OCI-LY7 (cell line): Measurements from ENCODE around the gene KIF6. TPM values are rescaled to one million over a fixed set of nuclear protein-coding genes. Genes with fewer than 3 reads are reported as not detected.
"Not testable (repeated sequence)": the region's sequence is repeated elsewhere in the genome, so short reads cannot be mapped to it uniquely, and the experiment has no call there.

Experiments
- BruUV-seq: library from RNA; stranded (reverse); fragments of 400-500 nt; replicated peaks from 2 replicates; lab custom pipeline; 2021; lab: Mats Ljungman, UMichigan
- CTCF ChIA-PET: fragments of 300-600 bp; sonication (Branson Sonifier 250); formaldehyde crosslinking; loops from one replicate; lab custom pipeline; 2022; ENCODE audit warnings: antibody characterized with exemption; ENCODE audit not compliant: unreplicated experiment; lab: Charles Lee
- POLR2A ChIA-PET: fragments of 300-600 bp; sonication (Branson Sonifier 250); formaldehyde crosslinking; loops from one replicate; lab custom pipeline; 2022; ENCODE audit warnings: antibody characterized with exemption; lab: Charles Lee
- DNase-seq: peaks from one replicate; pipeline ENCODE4 v3.0.0-alpha.2; 2015; ENCODE audit warnings: low spot score
- H2AFZ ChIP-seq: fragments of 200-600 bp; sonication (generic), shearing (Covaris generic); 2 replicates; pipeline ENCODE4 v1.6.1; 2014; ENCODE audit warnings: mild to moderate bottlenecking, antibody characterized with exemption, low read length, moderate library complexity
- H3K27ac ChIP-seq: fragments of 200-600 bp; sonication (generic); 2 replicates; pipeline ENCODE4 v1.5.1; 2014; ENCODE audit warnings: mixed run types, low read depth, mild to moderate bottlenecking, moderate library complexity, low read length, inconsistent platforms; ENCODE audit not compliant: poor library complexity, severe bottlenecking
- H3K36me3 ChIP-seq: fragments of 200-600 bp; sonication (generic); 2 replicates; pipeline ENCODE4 v1.6.1; 2014; ENCODE audit warnings: mild to moderate bottlenecking, antibody characterized with exemption, low read length, moderate library complexity, mixed read lengths; ENCODE audit not compliant: insufficient read depth
- H3K4me1 ChIP-seq: fragments of 200-600 bp; sonication (generic); 2 replicates; pipeline ENCODE4 v1.5.1; 2014; ENCODE audit warnings: mild to moderate bottlenecking, low read length; ENCODE audit not compliant: insufficient read depth, poor library complexity, severe bottlenecking
- H3K4me2 ChIP-seq: fragments of 200-600 bp; sonication (generic); 2 replicates; pipeline ENCODE4 v1.6.1; 2014; ENCODE audit warnings: mild to moderate bottlenecking, low read length
- H3K4me3 ChIP-seq: fragments of 200-600 bp; sonication (generic); 2 replicates; pipeline ENCODE4 v1.5.1; 2014; ENCODE audit warnings: mild to moderate bottlenecking, low read depth, low read length; ENCODE audit not compliant: poor library complexity, severe bottlenecking
- H3K79me2 ChIP-seq: fragments of 200-600 bp; sonication (generic); 2 replicates; pipeline ENCODE4 v1.6.1; 2016; ENCODE audit warnings: low read depth, mild to moderate bottlenecking, low read length, moderate library complexity, mixed read lengths; ENCODE audit not compliant: insufficient read depth
- H3K9me2 ChIP-seq: fragments of 200-600 bp; sonication (generic); 2 replicates; pipeline ENCODE4 v1.6.1; 2016; ENCODE audit warnings: mild to moderate bottlenecking, low read length, mixed read lengths; ENCODE audit not compliant: insufficient read depth
- H3K9me3 ChIP-seq: fragments of 200-600 bp; sonication (generic); 2 replicates; pipeline ENCODE4 v1.6.1; 2014; ENCODE audit warnings: mild to moderate bottlenecking, mixed run types, low read length, mixed read lengths
- H4K20me1 ChIP-seq: fragments of 200-600 bp; sonication (generic); 2 replicates; pipeline ENCODE4 v1.6.1; 2014; ENCODE audit warnings: mild to moderate bottlenecking, antibody characterized with exemption, low read length, moderate library complexity, mixed read lengths; ENCODE audit not compliant: insufficient read depth
- CTCF ChIP-seq: fragments of 200-600 bp; sonication (generic); conservative IDR thresholded peaks from 2 replicates; pipeline ENCODE4 v1.5.1; 2014; ENCODE audit warnings: mild to moderate bottlenecking, antibody characterized with exemption, low read length, moderate library complexity, mixed read lengths
- EZH2phosphoT487 ChIP-seq: fragments of 200-600 bp; sonication (generic); IDR thresholded peaks from 2 replicates; pipeline ENCODE4 v1.6.1; 2018; ENCODE audit warnings: low read depth, borderline replicate concordance, mild to moderate bottlenecking, mixed run types, antibody characterized with exemption, low read length, moderate library complexity, mixed read lengths
- intact Hi-C: fragments of 100-400 bp; cut with micrococcal nuclease; formaldehyde crosslinking; loops from one replicate; pipeline ENCODE4 v1.10.0; 2022; ENCODE audit not compliant: unreplicated experiment
- total RNA-seq, 2 experiments: library from RNA; depleted of rRNA in 1 of 2; stranded (reverse); fragments of >200 nt in 1 of 2; shearing (Covaris generic) in 1 of 2; gene quantifications; 2 replicates each; pipeline ENCODE4 v1.2.3, GENCODE V29; 2014 to 2022

The KIF6 gene
- total RNA-seq, 2 experiments from 2014 or later = not detected

GRCh38 chr6:39292637-39293036 is 432.6 kb downstream of the KIF6 start:
- Histone ChIP-seq H3K79me2 (no peaks in the 10 kb centered on the region), H4K20me1 (no peaks in the 10 kb centered on the region), H2AFZ (no peak overlapping the region), H3K36me3 (no peaks in the 10 kb centered on the region), H3K27ac (no peak overlapping the region), H3K4me1 (no peaks in the 10 kb centered on the region), H3K4me2 (no peak overlapping the region), H3K9me2 (no peaks in the 10 kb centered on the region), H3K4me3 (no peak overlapping the region), H3K9me3 (no peaks in the 10 kb centered on the region)
- BruUV-seq = no TSS peak
- no peak for DNase-seq
- CTCF ChIA-PET = no interaction called here
- intact Hi-C loops = no loop called here
- no peak for TF ChIP-seq EZH2phosphoT487
- no peak for TF ChIP-seq CTCF
- POLR2A ChIA-PET = interaction anchor here (0.5 kb wide), 1 partner anchor 651 kb away, joined by 3 read pairs; no protein-coding TSS in a partner anchor

GRCh38 chr6:39289490-39289889 is 435.7 kb downstream of the KIF6 start:
- POLR2A ChIA-PET = no interaction called here
- no TSS peak for BruUV-seq

GRCh38 chr6:39287601-39288000 is 437.6 kb downstream of the KIF6 start:
- Histone ChIP-seq H3K36me3 (no peaks in the 10 kb centered on the region), H3K4me3 (no peak overlapping the region)
- TF ChIP-seq EZH2phosphoT487 (no peak), CTCF (no peak)

More at GRCh38 chr6:39289490-39289889, 435.7 kb downstream of the KIF6 start:
- H2AFZ ChIP-seq = no peak overlapping the region
- H4K20me1 ChIP-seq = no peaks in the 10 kb centered on the region
- TF ChIP-seq EZH2phosphoT487 (no peak), CTCF (no peak)
- no peaks in the 10 kb centered on the region for H3K9me3 ChIP-seq
- no peaks in the 10 kb centered on the region for H3K79me2 ChIP-seq
- CTCF ChIA-PET = no interaction called here
- intact Hi-C loops = no loop called here
- H3K4me3 ChIP-seq = no peak overlapping the region
- H3K27ac ChIP-seq = no peak overlapping the region
- no peak overlapping the region for H3K4me2 ChIP-seq
- no peaks in the 10 kb centered on the region for H3K36me3 ChIP-seq
- no peak for DNase-seq
- H3K4me1 ChIP-seq = no peaks in the 10 kb centered on the region
- no peaks in the 10 kb centered on the region for H3K9me2 ChIP-seq

GRCh38 chr6:39286596-39286995 is 438.6 kb downstream of the KIF6 start:
- intact Hi-C loops, H3K36me3 ChIP-seq, H3K9me2 ChIP-seq, H3K4me2 ChIP-seq, H2AFZ ChIP-seq, DNase-seq, H3K4me3 ChIP-seq, H4K20me1 ChIP-seq, BruUV-seq, H3K4me1 ChIP-seq, H3K79me2 ChIP-seq, CTCF ChIA-PET, H3K27ac ChIP-seq, H3K9me3 ChIP-seq, POLR2A ChIA-PET: not testable (repeated sequence)

More at GRCh38 chr6:39287601-39288000, 437.6 kb downstream of the KIF6 start:
- Histone ChIP-seq H4K20me1 (no peaks in the 10 kb centered on the region), H3K27ac (no peak overlapping the region), H3K79me2 (no peaks in the 10 kb centered on the region), H3K4me2 (no peak overlapping the region), H2AFZ (no peak overlapping the region), H3K9me2 (no peaks in the 10 kb centered on the region), H3K9me3 (no peaks in the 10 kb centered on the region), H3K4me1 (no peaks in the 10 kb centered on the region)
- POLR2A ChIA-PET = no interaction called here
- CTCF ChIA-PET = no interaction called here
- intact Hi-C loops = no loop called here
- no TSS peak for BruUV-seq
- no peak for DNase-seq
